PC-3 (cell line): ENCODE measurements around the gene NR1D1.

Source experiments
- CTCF ChIP-seq: fragments of 300-600 bp; sonication (generic); conservative IDR thresholded peaks from 2 replicates; pipeline ENCODE4 v1.5.1; 2017; ENCODE audit warnings: antibody characterized with exemption, low read depth, mild to moderate bottlenecking, low read length
- EZH2 ChIP-seq: fragments of 300-600 bp; sonication (generic); IDR thresholded peaks from one replicate; pipeline ENCODE4 v1.6.1; 2017; ENCODE audit warnings: antibody characterized with exemption, mild to moderate bottlenecking, low read length; ENCODE audit not compliant: unreplicated experiment
- EZH2phosphoT487 ChIP-seq: fragments of 300-600 bp; sonication (generic); IDR thresholded peaks from 2 replicates; pipeline ENCODE4 v1.6.1; 2018; ENCODE audit warnings: mild to moderate bottlenecking, antibody characterized with exemption, low read length, borderline replicate concordance

GRCh38 chr17:40074175-40074512 lies 26.2 kb downstream of the NR1D1 start:
- TF ChIP-seq EZH2 = no peak
- TF ChIP-seq CTCF = no peak
- TF ChIP-seq EZH2phosphoT487 = no peak
